Mucosa of stomach (tissue), 1 donor: ENCODE measurements around the gene DHRSX.
"Not testable (repeated sequence)": the region's sequence is repeated elsewhere in the genome, so short reads cannot be mapped to it uniquely, and the experiment has no call there.

Experiments
- H3K27me3 ChIP-seq: one replicate; pipeline ENCODE4 v1.7.0; 2013; ENCODE audit warnings: mild to moderate bottlenecking, low read length; ENCODE audit not compliant: control insufficient read depth, insufficient read depth
- H3K36me3 ChIP-seq: one replicate; pipeline ENCODE4 v1.7.0; 2013; ENCODE audit warnings: low read length; ENCODE audit not compliant: control insufficient read depth, insufficient read depth
- H3K4me1 ChIP-seq: one replicate; pipeline ENCODE4 v1.7.0; 2013; ENCODE audit warnings: mild to moderate bottlenecking, low read length; ENCODE audit not compliant: control insufficient read depth, insufficient read depth
- H3K4me3 ChIP-seq: one replicate; pipeline ENCODE4 v1.7.0; 2013; ENCODE audit warnings: low read length
- H3K9ac ChIP-seq: one replicate; pipeline ENCODE4 v1.7.0; 2013; ENCODE audit warnings: mild to moderate bottlenecking, low read length, moderate library complexity
- H3K9me3 ChIP-seq: one replicate; pipeline ENCODE4 v1.7.0; 2013; ENCODE audit warnings: mild to moderate bottlenecking, low read length, moderate library complexity; ENCODE audit not compliant: control insufficient read depth
- donor health status: Pancreatic carcinoma.

DHRSX gene

GRCh38 chrX:2351321-2351720 lies 149.5 kb downstream of the DHRSX start:
- Histone ChIP-seq H3K4me1 (no peaks in the 10 kb centered on the region), H3K9ac (no peak overlapping the region), H3K36me3 (no peaks in the 10 kb centered on the region), H3K27me3 (no peaks in the 10 kb centered on the region), H3K9me3 (no peaks in the 10 kb centered on the region), H3K4me3 (no peak overlapping the region)

DNA sequence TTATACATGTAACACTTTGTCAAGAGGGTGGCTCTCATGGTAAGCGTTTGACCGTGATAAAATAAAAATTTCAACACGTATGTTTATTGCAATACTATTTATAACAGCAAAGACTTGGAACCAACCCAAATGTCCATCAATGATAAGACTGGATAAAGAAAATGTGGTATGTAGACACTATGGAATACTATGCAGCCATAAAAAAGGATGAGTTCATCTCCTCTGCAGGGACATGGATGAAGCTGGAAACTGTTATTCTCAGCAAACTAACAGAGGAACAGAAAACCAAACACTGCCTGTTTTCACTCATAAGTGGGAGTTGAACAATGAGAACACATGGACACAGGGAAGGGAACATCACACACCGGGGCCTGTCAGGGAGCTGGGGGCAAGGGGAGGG lies 150.1 kb downstream of the DHRSX start:
- H3K9ac ChIP-seq, H3K4me3 ChIP-seq, H3K36me3 ChIP-seq, H3K4me1 ChIP-seq, H3K9me3 ChIP-seq, H3K27me3 ChIP-seq: not testable (repeated sequence)

DNA sequence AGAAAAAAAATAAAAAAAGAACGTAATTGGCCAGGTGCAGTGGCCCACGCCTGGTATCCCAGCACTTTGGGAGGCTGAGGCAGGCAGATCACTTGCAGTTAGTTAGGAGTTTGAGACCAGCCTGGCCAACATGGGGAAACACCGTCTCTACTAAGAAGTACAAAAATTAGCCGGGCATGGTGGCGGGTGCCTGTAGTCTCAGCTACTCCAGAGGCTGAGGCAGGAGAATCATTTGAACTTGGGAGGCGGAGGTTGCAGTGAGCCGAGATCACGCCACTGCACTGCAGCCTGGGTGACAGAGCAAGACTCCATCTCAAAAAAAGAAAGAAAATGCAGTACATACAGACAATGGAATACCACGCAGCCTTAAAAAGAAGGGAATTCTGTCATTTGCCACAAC lies 150.7 kb downstream of the DHRSX start:
- H3K27me3 ChIP-seq, H3K9ac ChIP-seq, H3K9me3 ChIP-seq, H3K36me3 ChIP-seq, H3K4me3 ChIP-seq, H3K4me1 ChIP-seq: not testable (repeated sequence)

GRCh38 chrX:2348211-2348610 lies 152.6 kb downstream of the DHRSX start:
- Histone ChIP-seq H3K27me3 (no peaks in the 10 kb centered on the region), H3K4me1 (no peaks in the 10 kb centered on the region), H3K4me3 (no peak overlapping the region), H3K9ac (no peak overlapping the region), H3K9me3 (no peaks in the 10 kb centered on the region), H3K36me3 (no peaks in the 10 kb centered on the region)

GRCh38 chrX:2346158-2346557 lies 154.6 kb downstream of the DHRSX start:
- H3K9me3 ChIP-seq, result no peaks in the 10 kb centered on the region
- H3K27me3 ChIP-seq, result no peaks in the 10 kb centered on the region
- H3K4me1 ChIP-seq, result no peaks in the 10 kb centered on the region
- H3K36me3 ChIP-seq, result no peaks in the 10 kb centered on the region
- no peak overlapping the region for H3K9ac ChIP-seq
- no peak overlapping the region for H3K4me3 ChIP-seq

- H3K27me3 ChIP-seq, result no peaks in the 10 kb centered on the region
- no peaks in the 10 kb centered on the region for H3K4me1 ChIP-seq
- no peaks in the 10 kb centered on the region for H3K9me3 ChIP-seq
- no peak overlapping the region for H3K9ac ChIP-seq
- no peak overlapping the region for H3K4me3 ChIP-seq
- no peaks in the 10 kb centered on the region for H3K36me3 ChIP-seq
These were observed 155.2 kb downstream of the DHRSX start for GRCh38 chrX:2345562-2345961.

DNA sequence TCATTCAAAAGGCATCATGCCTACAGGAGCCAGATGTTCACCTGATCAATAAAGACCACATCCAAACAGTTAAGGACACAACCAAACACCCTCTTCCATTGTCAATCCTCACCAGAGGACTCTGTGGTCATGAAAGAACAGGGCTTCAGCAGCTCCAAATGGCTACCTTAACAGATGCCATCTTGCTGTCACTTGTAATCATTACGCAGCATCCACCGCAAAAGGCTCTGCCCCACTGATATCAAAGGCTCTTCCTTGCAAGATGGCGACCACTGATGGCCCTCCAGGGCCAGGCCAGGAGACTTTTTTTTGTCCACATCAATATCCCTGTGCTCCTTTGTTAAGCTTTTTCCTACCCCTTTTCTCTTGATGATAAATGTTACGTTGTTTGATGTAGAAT lies 157.4 kb downstream of the DHRSX start:
- no peak overlapping the region for H3K4me3 ChIP-seq
- no peaks in the 10 kb centered on the region for H3K9me3 ChIP-seq
- H3K27me3 ChIP-seq, result no peaks in the 10 kb centered on the region
- no peaks in the 10 kb centered on the region for H3K4me1 ChIP-seq
- H3K9ac ChIP-seq, result no peak overlapping the region
- H3K36me3 ChIP-seq, result no peaks in the 10 kb centered on the region

GRCh38 chrX:2342874-2343273 lies 157.9 kb downstream of the DHRSX start:
- H3K9ac ChIP-seq, result no peak overlapping the region
- H3K36me3 ChIP-seq, result no peaks in the 10 kb centered on the region
- no peaks in the 10 kb centered on the region for H3K9me3 ChIP-seq
- H3K27me3 ChIP-seq, result no peaks in the 10 kb centered on the region
- no peak overlapping the region for H3K4me3 ChIP-seq
- no peaks in the 10 kb centered on the region for H3K4me1 ChIP-seq

GRCh38 chrX:2342281-2342688 lies 158.5 kb downstream of the DHRSX start:
- Histone ChIP-seq H3K9ac (no peak overlapping the region), H3K4me3 (no peak overlapping the region), H3K4me1 (no peaks in the 10 kb centered on the region), H3K27me3 (no peaks in the 10 kb centered on the region), H3K9me3 (no peaks in the 10 kb centered on the region), H3K36me3 (no peaks in the 10 kb centered on the region)

- H3K9ac ChIP-seq, result no peak overlapping the region
- no peak overlapping the region for H3K4me3 ChIP-seq
- no peaks in the 10 kb centered on the region for H3K36me3 ChIP-seq
- H3K4me1 ChIP-seq, result no peaks in the 10 kb centered on the region
- H3K27me3 ChIP-seq, result no peaks in the 10 kb centered on the region
- no peaks in the 10 kb centered on the region for H3K9me3 ChIP-seq
These were observed 159.8 kb downstream of the DHRSX start for GRCh38 chrX:2340991-2341390.

- H3K4me1 ChIP-seq, result no peaks in the 10 kb centered on the region
- no peaks in the 10 kb centered on the region for H3K27me3 ChIP-seq
- no peaks in the 10 kb centered on the region for H3K36me3 ChIP-seq
- H3K4me3 ChIP-seq, result no peak overlapping the region
- no peaks in the 10 kb centered on the region for H3K9me3 ChIP-seq
- no peak overlapping the region for H3K9ac ChIP-seq
These were observed 164.6 kb downstream of the DHRSX start for GRCh38 chrX:2336181-2336580.

DNA sequence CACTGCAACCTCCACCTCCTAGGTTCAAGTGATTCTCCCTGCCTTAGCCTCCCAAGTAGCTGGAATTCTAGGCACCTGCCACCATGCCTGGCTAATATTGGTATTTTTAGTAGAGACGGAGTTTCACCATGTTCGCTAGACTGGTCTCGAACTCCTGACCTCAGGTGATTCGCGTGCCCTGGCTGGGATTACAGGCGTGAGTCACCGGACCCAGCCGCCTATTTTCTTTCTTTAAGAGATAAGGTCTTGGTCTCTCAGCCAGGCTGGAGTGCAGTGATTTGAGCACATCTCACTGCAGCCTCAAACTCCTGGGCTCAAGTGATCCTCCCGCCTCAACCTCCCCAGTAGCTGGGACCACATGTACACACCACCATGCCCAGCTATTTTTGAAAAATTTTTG lies 166.5 kb downstream of the DHRSX start:
- Histone ChIP-seq H3K27me3 (no peaks in the 10 kb centered on the region), H3K9me3 (no peaks in the 10 kb centered on the region), H3K9ac (no peak overlapping the region), H3K4me3 (no peak overlapping the region), H3K36me3 (no peaks in the 10 kb centered on the region), H3K4me1 (no peaks in the 10 kb centered on the region)

DNA sequence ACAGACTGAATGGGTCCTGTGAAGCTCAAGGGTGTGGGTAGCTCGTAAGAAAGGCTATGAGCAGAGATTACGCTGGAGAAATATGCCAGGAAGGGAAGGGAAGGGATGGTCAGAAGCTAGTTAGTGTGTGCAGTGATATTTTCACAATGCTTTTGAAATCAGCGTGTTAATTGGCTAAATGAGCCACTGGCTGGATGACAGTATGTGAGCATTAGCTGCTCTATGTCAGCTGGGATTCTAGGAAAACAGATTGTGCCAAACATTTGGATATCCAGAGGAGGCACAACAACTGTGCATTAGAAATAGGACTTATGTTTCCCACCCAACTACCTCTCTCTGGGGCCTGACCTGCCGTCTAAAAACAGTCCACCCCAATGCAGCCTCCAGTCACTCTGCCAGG lies 168.5 kb downstream of the DHRSX start:
- Histone ChIP-seq H3K36me3 (no peaks in the 10 kb centered on the region), H3K27me3 (no peaks in the 10 kb centered on the region), H3K9me3 (no peaks in the 10 kb centered on the region), H3K4me3 (no peak overlapping the region), H3K4me1 (no peaks in the 10 kb centered on the region), H3K9ac (no peak overlapping the region)
